Activated naive CD8-positive, alpha-beta T cell treated with anti-CD3 and anti-CD28 coated beads, Interleukin-2, amount 10 ng/mL, durations not matched to agents 7 days and 5 days (primary cell): ENCODE measurements around the gene FUT6. TPM values are rescaled to one million over a fixed set of nuclear protein-coding genes. Genes with fewer than 3 reads are reported as not detected.
"Not testable (repeated sequence)": the region's sequence is repeated elsewhere in the genome, so short reads cannot be mapped to it uniquely, and the experiment has no call there.

Source experiments
- ATAC-seq: fragments of 150-1000 bp; cut with Tn5 transposase; one replicate; pipeline ENCODE4 v1.10.0; 2021; ENCODE audit warnings: low read depth, moderate library complexity
- POLR2A ChIA-PET: fragments of 350-600 bp; sonication (Branson Sonifier 250); formaldehyde crosslinking; loops from one replicate; lab custom pipeline; 2021; ENCODE audit warnings: antibody characterized with exemption; lab: Charles Lee
- DNase-seq: peaks from one replicate; pipeline ENCODE4 v3.0.0; 2021
- H3K27ac Mint-ChIP-seq: one replicate; pipeline ENCODE4 v1.8.0; 2022; ENCODE audit warnings: mild to moderate bottlenecking, mixed read lengths
- H3K27me3 Mint-ChIP-seq: one replicate; pipeline ENCODE4 v1.8.0; 2022; ENCODE audit warnings: mild to moderate bottlenecking, moderate library complexity, mixed read lengths
- H3K36me3 Mint-ChIP-seq: one replicate; pipeline ENCODE4 v1.8.0; 2021; ENCODE audit warnings: mild to moderate bottlenecking, mixed read lengths
- H3K4me1 Mint-ChIP-seq: one replicate; pipeline ENCODE4 v1.8.0; 2021; ENCODE audit warnings: mixed read lengths
- H3K4me3 Mint-ChIP-seq: one replicate; pipeline ENCODE4 v1.8.0; 2022; ENCODE audit warnings: mild to moderate bottlenecking, moderate library complexity, mixed read lengths
- H3K9me3 Mint-ChIP-seq: one replicate; pipeline ENCODE4 v1.8.0; 2021; ENCODE audit warnings: mixed read lengths
- total RNA-seq, 2 experiments: library from RNA; stranded (reverse); gene quantifications; one replicate each; pipeline ENCODE4 v1.2.3, GENCODE V29; 2021

The FUT6 gene
- total RNA-seq, 2 experiments from 2014 or later, result 0.75 to 0.91 TPM

- POLR2A ChIA-PET, result interaction anchor here (0.8 kb wide), 1 partner anchor 15 kb away, joined by 4 read pairs; no protein-coding TSS in a partner anchor
Measured at GRCh38 chr19:5789351-5789761, 50.1 kb downstream of the FUT6 start.

GRCh38 chr19:5788422-5788821 is 51.1 kb downstream of the FUT6 start:
- DNase-seq, result no peak
- H3K9me3 Mint-ChIP-seq, result no peaks in the 10 kb centered on the region
- H3K27ac Mint-ChIP-seq, result no peak overlapping the region
- H3K4me3 Mint-ChIP-seq, result no peak overlapping the region
- no peaks in the 10 kb centered on the region for H3K27me3 Mint-ChIP-seq
- no peak for ATAC-seq
- POLR2A ChIA-PET, result no interaction called here
- H3K4me1 Mint-ChIP-seq, result peaks cover 5% of the 10 kb centered on the region
- peaks cover 8% of the 10 kb centered on the region for H3K36me3 Mint-ChIP-seq

More at GRCh38 chr19:5789351-5789761, 50.1 kb downstream of the FUT6 start:
- no peak for ATAC-seq
- Mint-ChIP-seq H3K27me3 (no peaks in the 10 kb centered on the region), H3K4me3 (peak overlapping the region; percentile 94), H3K9me3 (no peaks in the 10 kb centered on the region), H3K4me1 (peaks cover 5% of the 10 kb centered on the region), H3K36me3 (peaks cover 8% of the 10 kb centered on the region), H3K27ac (no peak overlapping the region)
- no peak for DNase-seq

GRCh38 chr19:5787409-5788182 is 51.9 kb downstream of the FUT6 start:
- Mint-ChIP-seq H3K36me3 (peaks cover 8% of the 10 kb centered on the region), H3K27ac (no peak overlapping the region), H3K4me1 (peaks cover 5% of the 10 kb centered on the region), H3K4me3 (no peak overlapping the region), H3K9me3 (no peaks in the 10 kb centered on the region), H3K27me3 (no peaks in the 10 kb centered on the region)
- POLR2A ChIA-PET, result no interaction called here
- DNase-seq, result no peak
- no peak for ATAC-seq

- H3K4me1 Mint-ChIP-seq, result peaks cover 5% of the 10 kb centered on the region
- POLR2A ChIA-PET, result no interaction called here
- H3K36me3 Mint-ChIP-seq, result peaks cover 8% of the 10 kb centered on the region
- no peaks in the 10 kb centered on the region for H3K9me3 Mint-ChIP-seq
- DNase-seq (no peak), ATAC-seq (no peak)
- no peaks in the 10 kb centered on the region for H3K27me3 Mint-ChIP-seq
- no peak overlapping the region for H3K27ac Mint-ChIP-seq
- H3K4me3 Mint-ChIP-seq, result no peak overlapping the region
Measured at GRCh38 chr19:5786593-5787408, 52.7 kb downstream of the FUT6 start.

GRCh38 chr19:5785423-5785822 is 54.1 kb downstream of the FUT6 start:
- POLR2A ChIA-PET, result no interaction called here
- Mint-ChIP-seq H3K4me1 (peaks cover 3% of the 10 kb centered on the region), H3K9me3 (no peaks in the 10 kb centered on the region), H3K36me3 (peaks cover 8% of the 10 kb centered on the region), H3K27me3 (no peaks in the 10 kb centered on the region), H3K27ac (no peak overlapping the region), H3K4me3 (no peak overlapping the region)
- DNase-seq, result no peak
- ATAC-seq, result no peak

- Mint-ChIP-seq H3K9me3 (no peaks in the 10 kb centered on the region), H3K27me3 (no peaks in the 10 kb centered on the region), H3K36me3 (peaks cover 4% of the 10 kb centered on the region), H3K4me1 (no peaks in the 10 kb centered on the region), H3K27ac (no peak within 1 kb of the TSS), H3K4me3 (no peak within 1 kb of the TSS)
- POLR2A ChIA-PET, result no interaction called here
- ATAC-seq (no peak), DNase-seq (no peak)
Measured at GRCh38 chr19:5784581-5785147, 54.8 kb downstream of the FUT6 start, which contains the start of gene PRR22. Gene PRR22 (minus strand): TSS chr19:5784746. CDS start chr19:5784660, 86 bp downstream.

- H3K36me3 Mint-ChIP-seq, result peaks cover 2% of the 10 kb centered on the region
- POLR2A ChIA-PET, result no interaction called here
Measured at GRCh38 chr19:5782945-5783919, 56.3 kb downstream of the FUT6 start.

GRCh38 chr19:5782322-5782721 is 57.2 kb downstream of the FUT6 start:
- no peak overlapping the region for H3K4me3 Mint-ChIP-seq
- no peaks in the 10 kb centered on the region for H3K4me1 Mint-ChIP-seq
- no peaks in the 10 kb centered on the region for H3K9me3 Mint-ChIP-seq
- H3K27ac Mint-ChIP-seq, result no peak overlapping the region
- H3K27me3 Mint-ChIP-seq, result no peaks in the 10 kb centered on the region
- POLR2A ChIA-PET, result no interaction called here
- DNase-seq, result no peak
- no peak for ATAC-seq
- H3K36me3 Mint-ChIP-seq, result peaks cover 2% of the 10 kb centered on the region

More at GRCh38 chr19:5782945-5783919, 56.3 kb downstream of the FUT6 start:
- no peak for ATAC-seq
- Mint-ChIP-seq H3K27me3 (no peaks in the 10 kb centered on the region), H3K4me1 (no peaks in the 10 kb centered on the region), H3K4me3 (no peak overlapping the region), H3K9me3 (no peaks in the 10 kb centered on the region), H3K27ac (no peak overlapping the region)
- no peak for DNase-seq

- not testable (repeated sequence) for H3K4me3 Mint-ChIP-seq, ATAC-seq, DNase-seq, H3K4me1 Mint-ChIP-seq, H3K27ac Mint-ChIP-seq, H3K36me3 Mint-ChIP-seq, H3K9me3 Mint-ChIP-seq, H3K27me3 Mint-ChIP-seq
- POLR2A ChIA-PET, result interaction anchor here (0.9 kb wide), 1 partner anchor 123 kb away, joined by 4 read pairs; the partner anchor contains the start of gene NDUFA11
Measured at GRCh38 chr19:5780916-5781315, 58.6 kb downstream of the FUT6 start.

Other genes starting within 250 kb of the FUT6 start
- 100 to 1,000 TPM; 131 to 140 TPM for gene SAFB2, start 216.9 kb downstream of the FUT6 start, total RNA-seq
- gene SAFB, start 216.6 kb downstream of the FUT6 start, total RNA-seq, result 100 to 1,000 TPM; 144 to 147 TPM
- 10 to 100 TPM; 42.6 to 44.1 TPM for gene MICOS13, start 159.2 kb downstream of the FUT6 start, total RNA-seq
- 1 to 10 TPM; 2.2 to 4.1 TPM for gene HSD11B1L, start 158.7 kb downstream of the FUT6 start, total RNA-seq
- gene RPL36, start 149.4 kb downstream of the FUT6 start, total RNA-seq, result 1,000 to 10,000 TPM; 1,119 to 1,147 TPM
- gene LONP1, start 119.6 kb downstream of the FUT6 start, total RNA-seq, result 100 to 1,000 TPM; 112 to 120 TPM
- not detected for gene CATSPERD, start 119.1 kb downstream of the FUT6 start, total RNA-seq
- 1 to 10 TPM; 3.8 to 4.4 TPM for gene PRR22, start 55.0 kb downstream of the FUT6 start, total RNA-seq
- 10 to 100 TPM; 61.0 to 62.1 TPM for gene DUS3L, start 48.5 kb downstream of the FUT6 start, total RNA-seq
- gene NRTN, start 34.6 kb downstream of the FUT6 start, total RNA-seq, result under 1 TPM; 0.36 to 0.45 TPM
- gene FUT3, start 11.7 kb upstream of the FUT6 start, total RNA-seq, result not detected
- gene FUT5, start 30.8 kb upstream of the FUT6 start, total RNA-seq, result under 1 TPM; 0.23 to 0.30 TPM
- 100 to 1,000 TPM; 187 to 193 TPM for gene NDUFA11, start 64.1 kb upstream of the FUT6 start, total RNA-seq
- gene VMAC, start 65.2 kb upstream of the FUT6 start, total RNA-seq, result 10 to 100 TPM; 15.6 to 17.5 TPM
- 10 to 100 TPM; 25.0 to 28.8 TPM for gene CAPS, start 74.6 kb upstream of the FUT6 start, total RNA-seq
- gene RANBP3, start 138.4 kb upstream of the FUT6 start, total RNA-seq, result 100 to 1,000 TPM; 104 to 108 TPM